ENCODE results near the gene MAD1L1. TPM values are rescaled to one million over a fixed set of nuclear protein-coding genes. Genes with fewer than 3 reads are reported as not detected.

Gene MAD1L1
- total RNA-seq, 2 experiments from 2014 or later = 40.0 to 44.7 TPM

- no peak for ATAC-seq
- DNase-seq = no peak
- TF ChIP-seq CTCF (IDR thresholded peaks at IDR 0.05) = no peak
- Mint-ChIP-seq H3K4me1 (ENCODE audit: low read depth) (no peaks in the 10 kb centered on the region), H3K27me3 (no peaks in the 10 kb centered on the region), H3K9me3 (no peaks in the 10 kb centered on the region), H3K36me3 (ENCODE audit: low read depth) (no peaks in the 10 kb centered on the region), H3K4me3 (no peak overlapping the region), H3K27ac (no peak overlapping the region)
- intact Hi-C loops (cut with micrococcal nuclease) = no loop called here
- POLR2A ChIA-PET = no interaction called here
- CTCF ChIA-PET = no interaction called here
Measured at GRCh38 chr7:1811850-1812508, 420.8 kb downstream of the MAD1L1 start.

DNA sequence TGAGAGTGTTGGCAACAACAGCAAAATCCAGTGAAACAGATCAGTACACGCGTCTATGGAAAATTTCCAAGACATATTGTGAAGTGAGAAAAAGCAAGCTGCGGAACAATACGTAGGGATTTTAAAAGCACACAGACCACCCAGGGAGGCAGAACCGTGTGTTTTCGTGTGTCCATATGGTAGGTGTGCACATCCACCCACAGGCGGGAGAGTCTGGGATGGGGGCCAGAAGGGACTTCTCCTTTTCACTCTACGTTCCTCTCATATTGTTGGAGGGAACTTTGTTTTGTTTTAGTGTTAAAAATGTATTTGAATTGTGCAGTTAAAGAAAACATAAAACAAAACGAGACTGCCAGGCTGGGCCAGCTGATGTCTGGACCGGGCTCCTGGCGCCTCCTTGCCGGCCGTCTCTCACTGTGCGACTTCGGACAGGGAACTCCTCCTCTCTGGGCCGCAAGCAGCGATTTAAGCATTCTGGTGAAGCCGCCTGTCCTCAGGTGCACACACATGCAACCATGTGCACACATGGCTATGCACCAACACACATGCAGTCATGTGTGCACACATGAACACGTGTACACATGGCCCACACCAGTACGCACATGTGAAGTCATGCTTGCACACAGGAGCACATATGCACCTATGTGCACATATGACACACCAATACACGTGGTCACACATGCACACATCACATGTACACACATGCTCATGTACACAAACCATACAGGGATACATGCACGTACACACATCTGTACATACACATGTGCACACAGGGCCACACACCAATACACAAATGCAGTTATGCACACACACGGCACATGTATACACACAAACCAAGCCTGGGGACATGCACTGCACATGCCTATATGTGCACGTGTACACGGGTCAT lies 421.5 kb downstream of the MAD1L1 start:
- H3K4me3 Mint-ChIP-seq = no peak overlapping the region
- no peaks in the 10 kb centered on the region for H3K27me3 Mint-ChIP-seq
- ATAC-seq (no peak), DNase-seq (no peak)
- CTCF ChIA-PET = no interaction called here
- POLR2A ChIA-PET = no interaction called here
- no peak overlapping the region for H3K27ac Mint-ChIP-seq
- intact Hi-C loops (cut with micrococcal nuclease) = no loop called here
- no peaks in the 10 kb centered on the region for H3K9me3 Mint-ChIP-seq
- no peaks in the 10 kb centered on the region for H3K36me3 Mint-ChIP-seq (ENCODE audit: low read depth)
- no peaks in the 10 kb centered on the region for H3K4me1 Mint-ChIP-seq (ENCODE audit: low read depth)
- no peak for TF ChIP-seq CTCF (IDR thresholded peaks at IDR 0.05)

DNA sequence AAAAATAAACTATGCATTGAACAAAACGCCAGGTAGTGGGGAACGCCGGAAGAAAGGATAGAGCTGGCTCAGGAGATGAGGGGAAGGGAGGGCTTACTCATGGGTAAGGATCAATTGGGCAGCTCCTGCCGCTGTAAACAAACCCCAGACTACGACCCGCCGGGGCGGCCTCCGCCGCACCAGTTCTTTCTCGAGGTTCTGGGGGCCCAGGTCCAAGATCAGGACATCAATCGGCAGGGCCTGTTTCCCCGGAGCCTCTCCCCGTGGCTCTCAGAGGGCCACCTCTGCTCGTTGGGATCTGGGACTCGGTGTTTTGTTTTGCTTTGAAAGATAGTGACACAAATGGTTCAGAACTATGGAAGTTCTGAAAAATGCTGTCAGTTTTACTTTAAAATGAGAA lies 422.2 kb downstream of the MAD1L1 start:
- H3K27me3 Mint-ChIP-seq = no peaks in the 10 kb centered on the region
- no peak overlapping the region for H3K4me3 Mint-ChIP-seq
- ChIA-PET CTCF (no interaction called here), POLR2A (no interaction called here)
- H3K27ac Mint-ChIP-seq = no peak overlapping the region
- DNase-seq (no peak), ATAC-seq (no peak)
- TF ChIP-seq CTCF (IDR thresholded peaks at IDR 0.05) = no peak
- H3K4me1 Mint-ChIP-seq (ENCODE audit: low read depth) = no peaks in the 10 kb centered on the region
- H3K36me3 Mint-ChIP-seq (ENCODE audit: low read depth) = no peaks in the 10 kb centered on the region
- intact Hi-C loops (cut with micrococcal nuclease) = no loop called here
- no peaks in the 10 kb centered on the region for H3K9me3 Mint-ChIP-seq

DNA sequence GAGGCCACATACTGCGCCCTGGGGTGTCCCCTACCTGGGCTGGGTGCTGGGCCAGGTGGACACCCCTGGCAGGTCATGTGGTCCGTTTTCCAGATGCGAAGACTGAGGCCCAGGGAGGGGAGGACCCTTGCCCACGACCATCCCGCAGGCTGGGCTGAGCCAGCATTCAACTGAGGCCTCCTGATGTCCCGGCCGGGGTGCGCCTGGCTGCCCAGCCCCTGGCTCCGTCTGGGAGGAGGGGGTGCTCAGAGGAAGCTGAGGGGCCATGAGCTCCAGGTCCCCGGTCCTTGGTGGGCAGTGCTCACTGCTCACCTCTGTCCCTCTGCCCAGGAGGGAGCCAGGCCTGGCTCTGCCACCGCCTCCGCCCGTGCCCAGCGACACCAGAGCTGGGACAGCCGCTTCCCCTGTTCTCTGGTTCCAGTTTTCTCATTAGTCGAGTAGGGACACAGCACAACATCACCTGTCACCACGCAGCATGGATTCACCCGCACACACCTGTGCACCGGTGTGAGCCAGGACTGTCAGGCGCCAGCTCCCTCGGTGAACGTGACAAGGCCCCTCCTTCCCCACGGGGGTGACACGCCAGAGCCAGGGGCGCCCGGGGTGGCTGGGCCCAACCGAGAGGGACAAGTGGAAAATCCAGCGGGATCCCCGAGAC lies 423.0 kb downstream of the MAD1L1 start:
- intact Hi-C loops (cut with micrococcal nuclease) = no loop called here
- ChIA-PET POLR2A (no interaction called here), CTCF (no interaction called here)
- ATAC-seq = no peak
- H3K27ac Mint-ChIP-seq = no peak overlapping the region
- H3K4me3 Mint-ChIP-seq = no peak overlapping the region
- no peaks in the 10 kb centered on the region for H3K4me1 Mint-ChIP-seq (ENCODE audit: low read depth)
- no peak for DNase-seq
- H3K9me3 Mint-ChIP-seq = no peaks in the 10 kb centered on the region
- TF ChIP-seq CTCF (IDR thresholded peaks at IDR 0.05) = no peak
- no peaks in the 10 kb centered on the region for H3K36me3 Mint-ChIP-seq (ENCODE audit: low read depth)
- no peaks in the 10 kb centered on the region for H3K27me3 Mint-ChIP-seq

DNA sequence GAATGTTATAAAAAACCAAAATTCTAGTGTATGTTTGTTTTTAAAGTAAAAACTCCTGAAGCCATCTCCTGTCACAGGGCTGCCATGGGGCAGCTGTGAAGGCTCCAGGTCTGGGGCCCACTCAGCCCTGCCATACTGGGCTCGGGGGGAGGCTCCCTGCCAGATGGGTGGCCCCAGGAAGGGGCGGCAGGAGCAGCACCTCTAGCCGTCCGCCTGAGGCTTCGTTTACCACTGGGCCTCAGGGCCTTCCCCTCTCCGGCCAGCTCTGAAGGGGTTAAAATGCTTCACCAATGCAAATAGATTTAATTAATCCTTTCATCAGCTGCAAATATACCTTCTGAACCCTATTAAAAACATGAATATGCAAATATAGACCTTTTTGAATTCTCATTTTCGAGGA lies 423.7 kb downstream of the MAD1L1 start:
- no peaks in the 10 kb centered on the region for H3K9me3 Mint-ChIP-seq

More for the DNA sequence above, 423.7 kb downstream of the MAD1L1 start:
- no peaks in the 10 kb centered on the region for H3K36me3 Mint-ChIP-seq (ENCODE audit: low read depth)
- ATAC-seq = no peak
- CTCF ChIA-PET = no interaction called here
- no peaks in the 10 kb centered on the region for H3K4me1 Mint-ChIP-seq (ENCODE audit: low read depth)
- no peaks in the 10 kb centered on the region for H3K27me3 Mint-ChIP-seq
- no peak for DNase-seq
- POLR2A ChIA-PET = no interaction called here
- no peak overlapping the region for H3K27ac Mint-ChIP-seq
- no peak for TF ChIP-seq CTCF (IDR thresholded peaks at IDR 0.05)
- no peak overlapping the region for H3K4me3 Mint-ChIP-seq
- intact Hi-C loops (cut with micrococcal nuclease) = no loop called here

Measured in activated CD8-positive, alpha-beta T cell treated with anti-CD3 and anti-CD28 coated beads for 36 hours (primary cell).